HepG2 (cell line): Measurements from ENCODE around the gene CPNE2. TPM values are rescaled to one million over a fixed set of nuclear protein-coding genes. Genes with fewer than 3 reads are reported as not detected.

Experiments used
- ATAC-seq: fragments of 200-7000 bp; cut with Tn5 transposase; 3 replicates; pipeline ENCODE4 v1.9.1; 2020; ENCODE audit warnings: mild to moderate bottlenecking, moderate library complexity
- BruUV-seq: library from RNA; stranded (reverse); fragments of 400-500 nt; replicated peaks from 2 replicates; lab custom pipeline; 2021; lab: Mats Ljungman, UMichigan
- CTCF ChIA-PET: fragments of 300-600 bp; formaldehyde crosslinking; extraction: SDS; loops from one replicate; lab custom pipeline; 2021; ENCODE audit warnings: low total read pairs, inconsistent platforms, low intra/inter-chr PET ratio; lab: Yijun Ruan, JAX
- POLR2A ChIA-PET: fragments of 350-600 bp; sonication (Branson Sonifier 250); formaldehyde crosslinking; loops from one replicate; lab custom pipeline; 2020; ENCODE audit warnings: antibody characterized with exemption, inconsistent platforms; lab: Yijun Ruan, JAX
- DNase-seq: peaks from one replicate; pipeline ENCODE4 v3.0.0-alpha.2; 2015; ENCODE audit warnings: low spot score
- FAIRE-seq: peaks from 3 replicates; lab custom pipeline; 2011; peaks lifted over from hg19 to GRCh38; lab: Jason Lieb, UNC
- H2AFZ ChIP-seq: one replicate; pipeline ENCODE4 v1.6.1; 2011; ENCODE audit warnings: low read length, inconsistent platforms
- H3K27ac ChIP-seq: fragments of 300-600 bp; 3 replicates; pipeline ENCODE4 v1.8.0; 2011; ENCODE audit warnings: mixed run types, mild to moderate bottlenecking, mixed read lengths, low read length, inconsistent platforms; ENCODE audit not compliant: insufficient read depth; ENCODE audit errors: extremely low read length
- H3K27me3 ChIP-seq, 2 experiments: fragments of 200-600 bp in 1 of 2; 2 replicates in 1 of 2; 3 replicates in 1 of 2; pipeline versions ENCODE4 v1.6.0 to v1.8.0; 2011; ENCODE audit warnings: low read length in 2 of 2, mild to moderate bottlenecking in 2 of 2, moderate library complexity in 2 of 2, inconsistent platforms in 1 of 2; ENCODE audit not compliant: insufficient read depth in 2 of 2, control insufficient read depth in 1 of 2
- H3K36me3 ChIP-seq, 2 experiments: fragments of 200-600 bp in 1 of 2; replicated peaks in 1 of 2; 2 replicates in 1 of 2; 3 replicates in 1 of 2; pipeline versions ENCODE4 v1.5.1 to v1.8.0; 2011; ENCODE audit warnings: low read length in 2 of 2, inconsistent platforms in 1 of 2; ENCODE audit not compliant: insufficient read depth in 2 of 2, control insufficient read depth in 1 of 2
- H3K4me1 ChIP-seq: 2 replicates; pipeline ENCODE4 v1.5.1; 2012; ENCODE audit warnings: low read length, inconsistent platforms; ENCODE audit not compliant: insufficient read depth
- H3K4me2 ChIP-seq: 2 replicates; pipeline ENCODE4 v1.6.0; 2011; ENCODE audit warnings: low read depth, low read length, inconsistent platforms
- H3K4me3 ChIP-seq, 3 experiments: fragments of 200-600 bp in 1 of 3; sonication (generic), shearing (Covaris generic) in 1 of 3; replicated peaks in 1 of 3; 2 replicates each; pipeline ENCODE4 v1.5.1; 2011 to 2016; ENCODE audit warnings: low read length in 3 of 3, inconsistent platforms in 2 of 3, low read depth in 2 of 3, mild to moderate bottlenecking in 2 of 3, control low read depth in 1 of 3, mixed read lengths in 1 of 3; ENCODE audit not compliant: insufficient read depth in 1 of 3
- H3K79me2 ChIP-seq: one replicate; pipeline ENCODE4 v1.6.1; 2011; ENCODE audit warnings: low read length, inconsistent platforms; ENCODE audit not compliant: insufficient read depth
- H3K9ac ChIP-seq: 2 replicates; pipeline ENCODE4 v1.6.0; 2011; ENCODE audit warnings: mild to moderate bottlenecking, low read depth, low read length, inconsistent platforms; ENCODE audit not compliant: insufficient read depth
- H3K9me3 ChIP-seq: 2 replicates; pipeline ENCODE4 v1.5.1; 2012; ENCODE audit warnings: mild to moderate bottlenecking, low read length
- H4K20me1 ChIP-seq: 2 replicates; pipeline ENCODE4 v1.6.0; 2011; ENCODE audit warnings: inconsistent platforms, mild to moderate bottlenecking, low read length, moderate library complexity; ENCODE audit not compliant: insufficient read depth
- POGK ChIP-seq: sonication (generic); formaldehyde crosslinking; conservative IDR thresholded peaks from 2 replicates; pipeline ENCODE4 v1.8.0; 2022; ENCODE audit warnings: mild to moderate bottlenecking, moderate library complexity, missing genetic modification reagents
- ZBTB25 ChIP-seq: IDR thresholded peaks from 2 replicates; pipeline ENCODE4 v1.6.1; 2018; ENCODE audit warnings: missing genetic modification reagents
- ZNF335 ChIP-seq: sonication (generic); formaldehyde crosslinking; IDR thresholded peaks from 2 replicates; pipeline ENCODE4 v1.4.0; 2020; ENCODE audit warnings: missing genetic modification reagents
- ZNF629 ChIP-seq: sonication (generic); formaldehyde crosslinking; conservative IDR thresholded peaks from 2 replicates; pipeline ENCODE4 v1.5.0; 2020; ENCODE audit warnings: missing genetic modification reagents
- WGBS: methylation state at CpG from one replicate; pipeline ENCODE4 v1.1.6; 2017; ENCODE audit warnings: low lambda C conversion rate; 5-methylcytosine and 5-hydroxymethylcytosine counted together
- in situ Hi-C: cut with HindIII; loops from 2 replicates; pipeline ENCODE4 v1.10.0; 2017; ENCODE audit warnings: low pct_unique_long_range_greater_than_20kb; ENCODE audit not compliant: extremely low pct_ligation_motif_present
- intact Hi-C: fragments of 100-400 bp; cut with micrococcal nuclease; formaldehyde crosslinking; loops from one replicate; pipeline ENCODE4 v1.10.0; 2022; ENCODE audit not compliant: unreplicated experiment
- polyA plus RNA-seq, 8 experiments: library from polyadenylated mRNA; depleted of rRNA in 3 of 8; stranded (reverse) in 7 of 8; unstranded in 1 of 8; fragments of >200 nt; fragmentation: Illumina TruSeq in 4 of 8; extraction: Trizol in 4 of 8; gene quantifications; 2 replicates each; pipeline versions ENCODE4 v1.2.1 to v1.2.3, GENCODE V29; 2011 to 2016; ENCODE audit warnings: low read depth in 4 of 8, missing spikeins in 1 of 8, mixed read lengths in 1 of 8; ENCODE audit not compliant: insufficient read depth in 1 of 8
- total RNA-seq, 5 experiments: library from RNA; depleted of rRNA; stranded (reverse); fragments of >200 nt; fragmentation: Illumina TruSeq; extraction: Trizol; gene quantifications; 2 replicates each; pipeline ENCODE4 v1.2.3, GENCODE V29; 2016; ENCODE audit warnings: low read depth in 1 of 5

CPNE2 gene
- total and polyA plus RNA-seq, 2 of the 13 experiments (the other 11 are each of a cell fraction or from before 2014, with no cell fraction given): 10.6 to 23.3 TPM

GRCh38 chr16:57051696-57052228 is 40.6 kb upstream of the CPNE2 start:
- no peak overlapping the region for H3K4me2 ChIP-seq
- no peak for FAIRE-seq
- ChIA-PET CTCF (no interaction called here), POLR2A (no interaction called here)
- 59% methylated on average over 11 of the region's 11 CpGs for WGBS
- no peaks in the 10 kb centered on the region for H3K4me1 ChIP-seq
- DNase-seq: no peak
- no peaks in the 10 kb centered on the region for H3K9me3 ChIP-seq
- no peak for ATAC-seq
- H4K20me1 ChIP-seq: no peaks in the 10 kb centered on the region
- H2AFZ ChIP-seq: no peak overlapping the region
- H3K4me3 ChIP-seq: no peak overlapping the region
- peaks cover 2 to 30% of the 10 kb centered on the region in 2 experiments for H3K27me3 ChIP-seq
- no peak for TF ChIP-seq ZBTB25 (CRISPR knock-in tag)
- no peak for TF ChIP-seq ZNF335 (CRISPR knock-in tag)
- peak; percentile 50 for TF ChIP-seq ZNF629 (CRISPR knock-in tag)
- intact Hi-C loops: no loop called here
- H3K9ac ChIP-seq: no peak overlapping the region
- no TSS peak for BruUV-seq
- H3K36me3 ChIP-seq: no peaks in the 10 kb centered on the region
- no peak overlapping the region for H3K27ac ChIP-seq
- H3K79me2 ChIP-seq: no peaks in the 10 kb centered on the region
- in situ Hi-C loops: no loop called here

- no peak overlapping the region for H2AFZ ChIP-seq
- H3K4me1 ChIP-seq: no peaks in the 10 kb centered on the region
- H3K4me3 ChIP-seq: no peak overlapping the region
- no peak overlapping the region for H3K9ac ChIP-seq
- POLR2A ChIA-PET: no interaction called here
- H3K27ac ChIP-seq: no peak overlapping the region
- no peak overlapping the region for H3K4me2 ChIP-seq
- no peaks in the 10 kb centered on the region for H3K79me2 ChIP-seq
- H3K9me3 ChIP-seq: no peaks in the 10 kb centered on the region
- intact Hi-C loops (no loop called here), in situ Hi-C loops (no loop called here)
- no peak for DNase-seq
- H4K20me1 ChIP-seq: no peaks in the 10 kb centered on the region
- H3K27me3 ChIP-seq: peaks cover 2 to 30% of the 10 kb centered on the region in 2 experiments
- 53% methylated on average over 9 of the region's 9 CpGs for WGBS
- no peak for TF ChIP-seq POGK (CRISPR knock-in tag)
- CTCF ChIA-PET: no interaction called here
- no peaks in the 10 kb centered on the region for H3K36me3 ChIP-seq
- no peak for ATAC-seq
- FAIRE-seq: no peak
- BruUV-seq: no TSS peak
These were observed 39.2 kb upstream of the CPNE2 start for GRCh38 chr16:57053206-57053605.
